Right lobe of liver (tissue), 6 donors: ENCODE data around the gene CHKA. TPM values are rescaled to one million over a fixed set of nuclear protein-coding genes. Genes with fewer than 3 reads are reported as not detected.

Experiments used
- ATAC-seq, 4 donors: fragments of 200-7000 bp; cut with Tn5 transposase; one replicate each; pipeline ENCODE4 v1.9.1; 2020; ENCODE audit warnings: mild to moderate bottlenecking in 4 of 4, moderate library complexity in 4 of 4
- DNase-seq, 3 donors: peaks; one replicate each; pipeline ENCODE4 v3.0.0-alpha.2; 2020
- H3K27ac ChIP-seq, 3 donors: fragments of 200-600 bp; one replicate each; pipeline ENCODE4 v1.8.0; 2022
- H3K27me3 ChIP-seq, 2 donors: fragments of 200-600 bp; one replicate each; pipeline ENCODE4 v1.8.0; 2022
- H3K36me3 ChIP-seq, 4 donors: fragments of 200-600 bp; sonication (generic) in 1 of 4; one replicate each; pipeline versions ENCODE4 v1.5.1 to v1.8.0; 2017 to 2022; ENCODE audit warnings: control low read depth in 1 of 4
- H3K4me1 ChIP-seq, 4 donors: fragments of 200-600 bp; sonication (generic) in 1 of 4; one replicate each; pipeline versions ENCODE4 v1.5.1 to v1.8.0; 2017 to 2022; ENCODE audit warnings: control low read depth in 1 of 4
- H3K4me3 ChIP-seq, 3 donors: fragments of 200-600 bp; one replicate each; pipeline ENCODE4 v1.8.0; 2022
- H3K9me3 ChIP-seq, 4 donors: fragments of 200-600 bp; sonication (generic) in 1 of 4; one replicate each; pipeline versions ENCODE4 v1.5.1 to v1.8.0; 2017 to 2022; ENCODE audit warnings: control low read depth in 1 of 4
- POLR2A ChIP-seq: fragments of 450-650 bp; IDR thresholded peaks from one replicate; pipeline ENCODE4 v1.6.1; 2017; ENCODE audit warnings: antibody characterized with exemption, mild to moderate bottlenecking
- whole genome bisulfite sequencing: methylation state at CpG from one replicate; pipeline ENCODE4 v1.1.6; 2018; ENCODE audit warnings: low coverage, low lambda C conversion rate; ENCODE audit not compliant: insufficient coverage; ENCODE audit errors: missing lambda C conversion rate; 5-methylcytosine and 5-hydroxymethylcytosine counted together
- intact Hi-C, 2 donors: fragments of 100-400 bp; cut with DNase I; formaldehyde crosslinking; loops; one replicate each; pipeline versions ENCODE4 v1.11.2 to v1.14.1; 2022
- total RNA-seq, 6 experiments: library from RNA; depleted of rRNA in 2 of 6; stranded (reverse); fragments of >200 nt in 2 of 6; fragmentation: NEBNext Ultra II Directional in 3 of 6; extraction: Animal tissue kit (Norgen Biotek cat#: 25700) in 3 of 6; gene quantifications; one replicate each; pipeline versions ENCODE4 v1.1.0 to v1.2.4, GENCODE V29; 2016 to 2023
- TF ChIP-seq, protein P1 (sequence below), 4 donors: fragments of 200-600 bp in 3 of 4; fragments of 450-650 bp in 1 of 4; IDR thresholded peaks; one replicate each; pipeline versions ENCODE4 v1.5.1 to v1.8.0; 2016 to 2022; ENCODE audit warnings: antibody characterized with exemption in 4 of 4, mild to moderate bottlenecking in 2 of 4
- donor health status: DM: no; HTN: yes; CAD: no.
- donor health status: DM: no; HTN: no; CAD: no.
- donor health status: DM: no; HTN: no; CAD: no.
- donor health status: DM: no; HTN: yes; CAD: no.
- donor health status: DM: no; HTN: yes; CAD: no.

The CHKA gene
- total RNA-seq, 6 experiments from 2014 or later, result 15.1 to 35.8 (median 28.5) TPM

- Histone ChIP-seq H3K27me3 (no peaks in the 10 kb centered on the region), H3K27ac (no peak overlapping the region), H3K4me1 (peaks cover 0 to 1% (median 0%) of the 10 kb centered on the region in 4 donors), H3K9me3 (no peaks in the 10 kb centered on the region), H3K36me3 (peaks cover 0 to 15% (median 5%) of the 10 kb centered on the region in 4 donors), H3K4me3 (no peak overlapping the region)
- no peak for TF ChIP-seq POLR2A
- TF ChIP-seq, protein P1, sequence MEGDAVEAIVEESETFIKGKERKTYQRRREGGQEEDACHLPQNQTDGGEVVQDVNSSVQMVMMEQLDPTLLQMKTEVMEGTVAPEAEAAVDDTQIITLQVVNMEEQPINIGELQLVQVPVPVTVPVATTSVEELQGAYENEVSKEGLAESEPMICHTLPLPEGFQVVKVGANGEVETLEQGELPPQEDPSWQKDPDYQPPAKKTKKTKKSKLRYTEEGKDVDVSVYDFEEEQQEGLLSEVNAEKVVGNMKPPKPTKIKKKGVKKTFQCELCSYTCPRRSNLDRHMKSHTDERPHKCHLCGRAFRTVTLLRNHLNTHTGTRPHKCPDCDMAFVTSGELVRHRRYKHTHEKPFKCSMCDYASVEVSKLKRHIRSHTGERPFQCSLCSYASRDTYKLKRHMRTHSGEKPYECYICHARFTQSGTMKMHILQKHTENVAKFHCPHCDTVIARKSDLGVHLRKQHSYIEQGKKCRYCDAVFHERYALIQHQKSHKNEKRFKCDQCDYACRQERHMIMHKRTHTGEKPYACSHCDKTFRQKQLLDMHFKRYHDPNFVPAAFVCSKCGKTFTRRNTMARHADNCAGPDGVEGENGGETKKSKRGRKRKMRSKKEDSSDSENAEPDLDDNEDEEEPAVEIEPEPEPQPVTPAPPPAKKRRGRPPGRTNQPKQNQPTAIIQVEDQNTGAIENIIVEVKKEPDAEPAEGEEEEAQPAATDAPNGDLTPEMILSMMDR (IDR thresholded peaks at IDR 0.05), result no peak
- intact Hi-C loops, result no loop called here
- 95% methylated on average over 3 of the region's 9 CpGs for WGBS
- ATAC-seq (peak; percentile 9 to 19 (median 11)), DNase-seq (no peak)
These were observed 68.1 kb downstream of the CHKA start for GRCh38 chr11:68053117-68053516.

GRCh38 chr11:68052137-68052873 lies 68.9 kb downstream of the CHKA start:
- Histone ChIP-seq H3K9me3 (no peaks in the 10 kb centered on the region), H3K27me3 (no peaks in the 10 kb centered on the region), H3K36me3 (peaks cover 0 to 9% (median 5%) of the 10 kb centered on the region in 4 donors), H3K27ac (no peak overlapping the region), H3K4me3 (no peak overlapping the region), H3K4me1 (no peaks in the 10 kb centered on the region)
- TF ChIP-seq, protein P1 (IDR thresholded peaks at IDR 0.05), result no peak
- TF ChIP-seq POLR2A, result no peak
- DNase-seq, result no peak
- WGBS, result 87% methylated on average over 11 of the region's 15 CpGs
- ATAC-seq, result peak in 1 of 4 donors; percentile 2
- intact Hi-C loops, result no loop called here

- DNase-seq (no peak), ATAC-seq (peak in 1 of 4 donors; percentile 19)
- H3K36me3 ChIP-seq, result peaks cover 0 to 9% (median 5%) of the 10 kb centered on the region in 4 donors
- intact Hi-C loops, result no loop called here
- H3K4me1 ChIP-seq, result no peaks in the 10 kb centered on the region
- no peaks in the 10 kb centered on the region for H3K9me3 ChIP-seq
- H3K27ac ChIP-seq, result no peak overlapping the region
- H3K27me3 ChIP-seq, result no peaks in the 10 kb centered on the region
- no peak overlapping the region for H3K4me3 ChIP-seq
- TF ChIP-seq POLR2A, result no peak
- TF ChIP-seq, protein P1 (IDR thresholded peaks at IDR 0.05), result no peak
- WGBS, result 86% methylated on average over 6 of the region's 14 CpGs
These were observed 69.7 kb downstream of the CHKA start for GRCh38 chr11:68051191-68052136.

- Histone ChIP-seq H3K36me3 (peaks cover 0 to 9% (median 5%) of the 10 kb centered on the region in 4 donors), H3K27me3 (no peaks in the 10 kb centered on the region), H3K9me3 (no peaks in the 10 kb centered on the region), H3K4me1 (no peaks in the 10 kb centered on the region), H3K4me3 (no peak overlapping the region), H3K27ac (no peak overlapping the region)
- DNase-seq (no peak), ATAC-seq (no peak)
- no peak for TF ChIP-seq POLR2A
- TF ChIP-seq, protein P1 (IDR thresholded peaks at IDR 0.05), result no peak
- no CpG with 5 or more reads among the region's 18 CpGs for WGBS
- intact Hi-C loops, result no loop called here
These were observed 70.8 kb downstream of the CHKA start for GRCh38 chr11:68050371-68050841.
